Mesenteric fat pad (tissue), 1 donor: Measurements from ENCODE around the gene KLK13. TPM values are rescaled to one million over a fixed set of nuclear protein-coding genes. Genes with fewer than 3 reads are reported as not detected.

Experiments
- DNase-seq: peaks from one replicate; pipeline ENCODE4 v3.0.0-alpha.2; 2020; ENCODE audit warnings: low spot score
- total RNA-seq: library from RNA; stranded (reverse); fragmentation: NEBNext Ultra II Directional; extraction: Animal tissue kit (Norgen Biotek cat#: 25700); gene quantifications from one replicate; pipeline ENCODE4 v1.2.1, GENCODE V29; 2021
- donor health status: DM: yes; HTN: yes; CAD: no.

KLK13 gene
- total RNA-seq, 1 donor from 2014 or later = not detected

- DNase-seq = no peak
These were observed 499 bp upstream of the KLK13 start for GRCh38 chr19:51065221-51065960.

- DNase-seq = no peak
These were observed 1.2 kb downstream of the KLK13 start for GRCh38 chr19:51063664-51064063.

DNA sequence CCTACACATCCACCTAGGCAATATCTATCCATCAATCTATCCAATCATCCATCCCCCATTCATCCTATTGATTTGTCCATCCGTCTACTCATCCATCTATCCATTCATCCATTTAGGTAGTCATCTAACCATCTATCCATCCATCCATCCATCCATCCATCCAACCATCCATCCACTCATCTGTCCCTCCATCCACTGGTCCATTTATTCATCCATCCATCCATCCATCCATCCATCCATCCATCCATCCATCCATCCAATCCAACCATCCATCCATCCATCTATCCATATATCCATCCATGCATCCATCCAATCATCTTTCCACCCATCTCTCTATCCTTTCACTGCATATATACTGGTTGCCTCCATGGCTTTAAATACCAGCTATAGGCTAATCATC is 3.9 kb downstream of the KLK13 start:
- DNase-seq = no peak

- no peak for DNase-seq
These were observed 4.6 kb downstream of the KLK13 start for GRCh38 chr19:51060336-51060735.

DNA sequence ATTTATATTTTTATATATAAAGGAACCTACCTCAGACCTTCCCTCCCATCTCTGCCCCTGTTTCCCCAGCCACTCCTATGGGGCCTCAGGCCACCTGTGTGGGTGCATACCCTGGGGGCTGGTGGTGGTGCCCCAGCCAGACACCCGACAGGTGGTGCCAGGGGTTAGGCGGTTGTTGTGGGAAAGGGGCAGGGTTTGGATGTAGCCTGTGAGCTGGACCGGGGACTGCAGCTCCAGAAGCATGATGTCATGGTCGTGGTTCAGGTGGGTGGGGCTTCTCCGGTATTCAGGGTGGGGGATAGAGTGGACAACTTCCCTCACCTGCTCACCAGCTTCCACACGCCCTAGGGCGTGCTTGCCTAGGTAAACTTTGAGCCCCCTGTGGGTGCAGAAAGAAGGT is 5.2 kb downstream of the KLK13 start:
- no peak for DNase-seq

DNA sequence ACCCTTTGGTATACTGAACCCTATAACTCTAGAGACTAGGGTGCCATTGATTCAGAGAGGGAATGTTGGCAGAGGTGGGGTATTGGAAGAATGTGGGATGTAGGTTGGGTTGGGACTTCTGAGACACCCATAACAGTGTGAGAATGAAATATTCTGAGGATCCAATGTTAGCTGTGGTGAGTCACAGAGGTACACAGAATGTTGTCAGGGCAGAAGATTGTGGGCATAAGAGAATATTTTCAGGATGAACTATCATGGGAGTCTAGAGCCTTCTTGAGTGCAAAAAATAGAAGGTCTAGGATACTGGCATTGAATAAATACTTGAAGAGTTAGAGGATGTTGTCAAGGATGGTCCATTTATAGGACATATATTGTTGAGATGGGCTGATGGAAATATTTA is 9.0 kb downstream of the KLK13 start:
- DNase-seq = no peak

- no peak for DNase-seq
These were observed 17.9 kb downstream of the KLK13 start for GRCh38 chr19:51047031-51047335.

- DNase-seq = no peak
These were observed 20.6 kb downstream of the KLK13 start for GRCh38 chr19:51044327-51044726.

DNA sequence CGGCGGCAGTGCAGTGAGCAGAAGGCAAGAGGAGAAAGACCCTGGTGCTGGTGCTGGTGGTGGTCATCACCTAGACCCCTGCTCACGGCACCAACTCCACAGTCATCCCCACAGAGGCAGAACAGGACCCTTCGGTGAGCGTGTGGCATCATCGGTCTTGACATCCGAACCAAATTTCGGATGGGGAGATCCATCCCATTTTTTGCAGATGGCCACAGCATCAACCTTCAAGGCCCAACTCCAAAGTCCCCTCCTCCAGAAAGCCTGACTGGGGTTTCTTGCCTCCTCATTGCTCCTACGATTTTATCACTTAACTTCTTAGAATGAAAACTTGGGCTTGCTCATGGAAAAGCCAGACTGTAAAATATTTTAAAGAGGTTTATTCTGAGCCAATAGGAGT is 21.4 kb downstream of the KLK13 start:
- DNase-seq = no peak

DNA sequence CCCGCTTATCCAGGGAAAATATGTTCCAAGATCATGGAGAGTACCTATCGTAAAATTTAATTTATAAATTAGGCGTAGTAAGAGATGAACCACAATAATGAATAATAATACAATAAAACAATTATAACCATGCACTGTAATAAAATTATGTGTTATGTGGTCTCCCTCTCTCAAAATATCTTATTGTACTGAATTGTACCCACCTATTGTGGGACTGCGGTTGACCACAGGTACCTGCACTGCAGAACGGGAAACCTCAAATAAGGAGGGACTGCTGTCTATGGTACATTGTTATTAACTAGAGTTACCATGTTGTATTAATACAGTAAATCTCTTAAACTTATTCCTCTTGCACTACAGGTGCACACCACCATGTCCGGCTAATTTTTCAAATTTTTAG is 24.7 kb downstream of the KLK13 start:
- no peak for DNase-seq

DNA sequence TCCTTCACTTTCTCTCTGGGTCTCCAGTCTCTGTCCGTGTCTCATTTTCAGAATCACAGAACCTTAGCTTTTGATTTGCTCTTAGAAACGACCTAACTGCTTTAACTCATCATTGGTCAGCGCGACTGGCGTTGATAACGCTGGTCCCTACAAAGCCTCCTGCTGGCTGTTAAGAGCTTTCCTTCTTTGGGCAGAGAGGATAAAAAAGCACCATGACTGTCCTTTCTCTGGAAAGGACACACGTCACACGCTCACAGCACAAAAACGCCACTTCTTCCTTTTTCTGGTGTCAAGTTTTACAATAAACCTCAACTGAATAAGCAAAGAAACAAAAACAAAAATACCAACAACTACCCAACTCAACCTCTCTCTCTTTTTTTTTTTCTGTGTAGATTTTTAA is 28.4 kb downstream of the KLK13 start:
- no peak for DNase-seq

- peak; percentile 59 for DNase-seq
These were observed 30.2 kb downstream of the KLK13 start, which contains the start of gene KLK12 for GRCh38 chr19:51034704-51035103. Gene KLK12 (minus strand): TSS chr19:51035002. CDS start chr19:51034621, 381 bp downstream.

- DNase-seq = peak; percentile 85
These were observed 33.0 kb downstream of the KLK13 start for GRCh38 chr19:51031880-51032225.

- DNase-seq = no peak
These were observed 33.5 kb downstream of the KLK13 start for GRCh38 chr19:51031220-51031879.

GRCh38 chr19:51030631-51031030 is 34.3 kb downstream of the KLK13 start:
- peak; percentile 85 for DNase-seq

DNA sequence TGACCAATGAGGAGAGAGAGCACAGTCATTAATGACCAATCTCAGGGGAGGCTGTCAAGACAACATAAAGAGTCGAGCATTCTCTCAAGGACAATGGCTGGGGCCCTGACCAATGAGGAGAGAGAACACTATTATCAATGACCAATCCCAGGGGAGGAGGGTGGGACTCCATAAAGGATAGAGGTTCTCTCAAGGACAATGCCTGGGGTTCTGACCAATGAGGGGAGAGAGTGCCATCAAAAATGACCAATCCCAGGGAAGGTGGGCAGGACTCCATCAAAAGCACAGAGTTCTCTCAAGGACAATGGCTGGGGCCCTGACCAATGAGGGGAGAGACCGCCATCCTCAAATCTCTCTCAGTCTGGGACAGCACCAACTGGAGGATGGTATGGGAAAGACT is 35.2 kb downstream of the KLK13 start:
- peak; percentile 68 for DNase-seq

GRCh38 chr19:51027873-51028272 is 37.0 kb downstream of the KLK13 start:
- DNase-seq = no peak

- peak; percentile 60 for DNase-seq
These were observed 37.6 kb downstream of the KLK13 start for GRCh38 chr19:51027126-51027806.

DNA sequence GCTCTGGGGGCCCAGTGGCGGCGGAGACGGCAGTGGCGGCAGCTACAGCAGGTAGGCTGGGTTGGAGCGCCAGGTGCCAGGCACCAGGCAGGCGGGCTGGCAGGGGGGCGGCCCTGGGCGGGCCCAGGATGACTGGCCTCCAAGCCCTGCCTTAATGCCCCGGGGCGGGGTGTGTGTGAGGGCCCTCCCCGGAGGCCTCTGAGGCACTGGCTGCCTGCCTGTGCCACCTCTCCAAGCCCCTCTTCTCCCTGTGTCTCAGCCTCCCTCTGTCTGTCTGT is 38.4 kb downstream of the KLK13 start, which contains the start of gene KLK11:
KLK11 (minus strand) TSS at position 63 of the 278 bp plus-strand sequence. CDS start 985 bp downstream, outside the sequence.
- no peak for DNase-seq

DNA sequence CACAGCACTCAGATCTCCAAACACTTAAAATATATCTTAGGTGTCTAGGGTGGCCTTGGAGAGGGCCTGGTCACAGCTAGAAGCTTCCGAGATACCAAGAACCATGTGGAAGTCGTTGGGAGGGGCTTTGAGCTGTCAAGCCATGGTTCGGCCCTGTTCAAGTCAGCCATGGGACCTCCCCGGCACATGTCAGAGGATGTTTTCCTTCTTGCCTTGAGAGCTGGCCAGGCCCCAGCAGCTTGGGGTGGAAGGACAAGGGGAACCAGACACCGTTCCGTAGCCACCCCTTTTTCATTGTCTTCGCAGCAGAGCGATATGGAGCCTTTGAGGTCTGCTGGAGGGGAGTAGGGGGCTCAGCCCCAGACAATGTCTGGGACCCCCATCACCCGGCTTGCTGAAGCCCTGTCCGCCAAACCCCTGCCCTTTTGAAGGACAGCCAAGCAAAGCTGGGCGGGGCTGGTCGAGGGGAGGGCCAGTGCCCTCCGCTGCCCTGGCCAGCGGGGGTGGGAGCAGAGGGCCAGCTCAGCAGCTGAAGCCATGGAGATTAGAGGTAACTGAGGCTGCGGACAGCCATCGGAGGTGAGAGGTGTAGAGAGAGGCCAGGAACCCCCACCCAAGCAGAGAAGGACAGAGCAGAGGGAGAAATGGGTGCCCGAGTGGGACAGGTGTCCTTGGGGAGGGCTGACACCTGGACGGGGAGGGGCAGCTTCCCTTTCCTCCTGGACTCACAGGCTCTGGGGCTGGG is 38.9 kb downstream of the KLK13 start:
- no peak for DNase-seq

DNA sequence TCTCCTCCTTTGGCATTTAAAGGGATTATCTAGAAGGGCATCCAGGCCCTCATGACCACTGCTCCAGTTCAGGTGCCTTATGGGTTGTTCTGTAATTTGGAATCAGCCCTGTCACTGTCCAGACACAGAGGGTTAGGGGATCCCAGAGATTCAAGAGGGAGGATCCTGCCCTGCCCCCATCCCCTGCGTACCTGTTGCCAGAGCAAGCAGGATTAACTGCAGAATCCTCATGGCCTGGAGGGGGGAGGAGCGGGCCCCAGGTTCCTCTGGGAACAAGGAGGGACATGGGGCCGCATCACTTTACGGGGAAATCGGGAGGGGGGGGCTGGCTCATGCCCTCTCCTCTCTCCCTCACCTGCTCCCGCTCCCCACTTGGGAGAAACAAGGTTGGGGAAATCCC is 39.5 kb downstream of the KLK13 start:
- DNase-seq = no peak

DNA sequence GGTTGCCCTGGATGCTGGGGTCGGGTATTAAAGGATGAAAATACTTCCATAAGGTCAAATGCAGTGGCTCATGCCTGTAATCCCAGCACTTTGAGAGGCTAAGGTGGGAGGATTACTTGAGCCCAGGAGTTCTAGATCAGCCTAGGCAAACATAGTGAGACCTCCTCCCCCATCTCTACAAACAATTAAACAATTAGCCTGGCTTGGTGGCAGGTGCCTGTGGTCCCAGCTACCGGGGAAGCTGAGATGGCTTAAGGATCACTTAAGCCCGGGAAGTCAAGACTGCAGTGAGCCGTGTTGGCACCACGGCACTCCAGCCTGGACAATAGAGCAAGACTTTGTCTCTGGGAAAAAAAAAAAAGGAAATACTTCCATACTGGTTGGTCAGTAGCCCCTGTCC is 40.0 kb downstream of the KLK13 start:
- no peak for DNase-seq
